Stomach (tissue), 4 donors: ENCODE data around the gene RANBP17.

ENCODE experiments used
- EP300 ChIP-seq: sonication (generic); formaldehyde crosslinking; IDR thresholded peaks from one replicate; pipeline ENCODE4 v1.6.1; 2017; ENCODE audit warnings: antibody characterized with exemption
- POLR2A ChIP-seq, 4 donors: fragments of 450-650 bp; IDR thresholded peaks; one replicate each; pipeline ENCODE4 v1.6.1; 2016; ENCODE audit warnings: antibody characterized with exemption in 4 of 4, control low read depth in 2 of 4, mild to moderate bottlenecking in 1 of 4, moderate library complexity in 1 of 4
- POLR2AphosphoS5 ChIP-seq, 3 donors: sonication (generic); formaldehyde crosslinking; IDR thresholded peaks; one replicate each; pipeline ENCODE4 v1.6.1; 2016; ENCODE audit warnings: antibody characterized with exemption in 3 of 3
- TF ChIP-seq, protein P1 (sequence below), 7 experiments: fragments of 450-650 bp in 4 of 7; fragments of 200-600 bp in 3 of 7; sonication (generic) in 3 of 7; IDR thresholded peaks; one replicate each; pipeline ENCODE4 v1.5.1; 2016 to 2019; ENCODE audit warnings: antibody characterized with exemption in 7 of 7, control low read depth in 2 of 7, mild to moderate bottlenecking in 1 of 7

DNA sequence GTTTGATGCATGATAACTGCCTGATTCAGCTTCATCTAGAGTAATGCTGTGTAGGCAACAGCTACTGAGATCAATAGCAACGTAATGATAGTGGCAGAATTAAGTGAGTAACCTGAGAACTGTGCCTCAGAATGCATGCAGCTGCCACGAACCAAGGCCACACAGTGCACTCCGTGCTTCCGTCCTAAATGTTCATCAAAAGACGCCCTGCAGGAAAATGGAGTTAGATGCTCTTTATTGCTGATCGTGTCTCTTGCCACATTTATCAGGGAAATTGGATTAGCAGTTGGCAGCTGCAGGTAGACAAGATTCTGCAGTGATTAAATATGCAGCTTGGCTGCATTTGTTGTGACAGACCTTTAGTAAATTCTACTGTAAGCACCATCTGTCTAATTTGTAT, 339.5 kb downstream of the RANBP17 start:
- TF ChIP-seq EP300 (no peak), POLR2A (IDR thresholded peaks at IDR 0.05) (no peak), POLR2AphosphoS5 (IDR thresholded peaks at IDR 0.05) (no peak)
- TF ChIP-seq, protein P1, sequence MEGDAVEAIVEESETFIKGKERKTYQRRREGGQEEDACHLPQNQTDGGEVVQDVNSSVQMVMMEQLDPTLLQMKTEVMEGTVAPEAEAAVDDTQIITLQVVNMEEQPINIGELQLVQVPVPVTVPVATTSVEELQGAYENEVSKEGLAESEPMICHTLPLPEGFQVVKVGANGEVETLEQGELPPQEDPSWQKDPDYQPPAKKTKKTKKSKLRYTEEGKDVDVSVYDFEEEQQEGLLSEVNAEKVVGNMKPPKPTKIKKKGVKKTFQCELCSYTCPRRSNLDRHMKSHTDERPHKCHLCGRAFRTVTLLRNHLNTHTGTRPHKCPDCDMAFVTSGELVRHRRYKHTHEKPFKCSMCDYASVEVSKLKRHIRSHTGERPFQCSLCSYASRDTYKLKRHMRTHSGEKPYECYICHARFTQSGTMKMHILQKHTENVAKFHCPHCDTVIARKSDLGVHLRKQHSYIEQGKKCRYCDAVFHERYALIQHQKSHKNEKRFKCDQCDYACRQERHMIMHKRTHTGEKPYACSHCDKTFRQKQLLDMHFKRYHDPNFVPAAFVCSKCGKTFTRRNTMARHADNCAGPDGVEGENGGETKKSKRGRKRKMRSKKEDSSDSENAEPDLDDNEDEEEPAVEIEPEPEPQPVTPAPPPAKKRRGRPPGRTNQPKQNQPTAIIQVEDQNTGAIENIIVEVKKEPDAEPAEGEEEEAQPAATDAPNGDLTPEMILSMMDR (IDR thresholded peaks at IDR 0.05), result no peak
